ENCODE results near the gene LSAMP.
"Not testable (repeated sequence)": the region's sequence is repeated elsewhere in the genome, so short reads cannot be mapped to it uniquely, and the experiment has no call there.

The LSAMP gene

DNA sequence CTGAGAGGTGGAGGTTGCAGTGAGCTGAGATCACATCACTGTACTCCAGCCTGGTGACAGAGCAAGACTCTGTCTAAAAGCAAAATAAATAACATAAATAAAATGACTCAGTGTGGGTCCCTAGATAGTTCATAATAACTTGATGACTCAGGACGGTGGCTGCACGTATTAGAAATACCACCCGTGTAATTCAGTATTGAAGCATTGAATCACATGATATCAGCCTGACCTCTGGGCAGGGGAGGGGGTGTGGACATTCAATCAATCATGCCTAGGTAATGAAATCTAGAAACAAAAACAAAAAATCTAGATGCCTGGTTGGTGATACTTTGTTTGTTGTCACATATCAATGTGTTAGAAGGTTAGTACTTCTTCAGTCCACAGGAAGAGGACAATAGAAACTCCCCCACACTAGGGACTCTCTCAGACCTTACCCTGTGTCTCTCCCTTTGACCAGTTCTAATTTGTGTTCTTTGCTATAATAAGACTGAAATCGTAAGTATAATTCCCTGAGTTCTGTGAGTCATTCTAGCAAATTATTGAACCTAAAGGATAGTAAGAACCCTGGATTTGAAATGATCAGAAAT, 644.7 kb downstream of the LSAMP start:
- H2AFZ ChIP-seq (ENCODE audit: low read length), result no peak overlapping the region

DNA sequence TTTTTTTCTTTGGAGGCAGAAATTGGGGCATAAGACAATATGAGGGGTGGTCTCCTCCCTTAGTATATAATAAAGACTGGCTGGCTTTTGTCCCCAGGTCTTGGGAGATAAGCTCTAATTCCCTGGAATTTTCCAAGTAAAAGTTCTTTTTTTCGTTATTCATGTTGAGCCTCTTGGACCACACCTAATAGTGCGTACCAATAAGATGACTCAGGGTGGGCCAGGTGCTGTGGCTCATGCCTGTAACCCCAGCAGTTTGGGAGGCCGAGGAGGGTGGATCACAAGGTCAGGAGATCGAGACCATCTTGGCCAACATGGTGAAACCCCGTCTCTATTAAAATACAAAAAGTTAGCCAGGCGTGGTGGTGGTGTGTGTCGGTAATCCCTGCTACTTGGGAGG, 645.2 kb downstream of the LSAMP start:
- H3K9ac ChIP-seq (ENCODE audit: low read depth, low read length, poor library complexity, severe bottlenecking); H2AFZ ChIP-seq (ENCODE audit: low read length); H3K4me2 ChIP-seq (ENCODE audit: low read depth, low read length, poor library complexity, severe bottlenecking); H3F3A ChIP-seq (ENCODE audit: low read depth); H3K4me1 ChIP-seq (ENCODE audit: insufficient read depth, low read length, poor library complexity, severe bottlenecking); H3K79me2 ChIP-seq (ENCODE audit: insufficient read depth, low read length); H3K9me2 ChIP-seq (replicated peaks; ENCODE audit: low read depth, low read length); H3K27me3 ChIP-seq (ENCODE audit: insufficient read depth, low read length, poor library complexity, severe bottlenecking); H4K20me1 ChIP-seq (ENCODE audit: insufficient read depth, low read length, poor library complexity, severe bottlenecking); H3K4me3 ChIP-seq (ENCODE audit: low read length, poor library complexity, severe bottlenecking); H3K9me3 ChIP-seq (ENCODE audit: insufficient read depth, low read depth, low read length); H3K36me3 ChIP-seq (ENCODE audit: insufficient read depth, low read length): not testable (repeated sequence)

More for the DNA sequence above, 644.7 kb downstream of the LSAMP start:
- no peak overlapping the region for H3K4me3 ChIP-seq (ENCODE audit: low read length, poor library complexity, severe bottlenecking)
- no peaks in the 10 kb centered on the region for H3K36me3 ChIP-seq (ENCODE audit: insufficient read depth, low read length)
- H3K27me3 ChIP-seq (ENCODE audit: insufficient read depth, low read length, poor library complexity, severe bottlenecking), result no peaks in the 10 kb centered on the region
- H3K9ac ChIP-seq (ENCODE audit: low read depth, low read length, poor library complexity, severe bottlenecking), result no peak overlapping the region
- no peaks in the 10 kb centered on the region for H3K4me1 ChIP-seq (ENCODE audit: insufficient read depth, low read length, poor library complexity, severe bottlenecking)
- no peaks in the 10 kb centered on the region for H3K79me2 ChIP-seq (ENCODE audit: insufficient read depth, low read length)
- H3F3A ChIP-seq (ENCODE audit: low read depth), result no peaks in the 10 kb centered on the region
- no peaks in the 10 kb centered on the region for H4K20me1 ChIP-seq (ENCODE audit: insufficient read depth, low read length, poor library complexity, severe bottlenecking)
- H3K9me3 ChIP-seq (ENCODE audit: insufficient read depth, low read depth, low read length), result no peaks in the 10 kb centered on the region
- H3K9me2 ChIP-seq (replicated peaks; ENCODE audit: low read depth, low read length), result no peaks in the 10 kb centered on the region
- TF ChIP-seq, protein P1, sequence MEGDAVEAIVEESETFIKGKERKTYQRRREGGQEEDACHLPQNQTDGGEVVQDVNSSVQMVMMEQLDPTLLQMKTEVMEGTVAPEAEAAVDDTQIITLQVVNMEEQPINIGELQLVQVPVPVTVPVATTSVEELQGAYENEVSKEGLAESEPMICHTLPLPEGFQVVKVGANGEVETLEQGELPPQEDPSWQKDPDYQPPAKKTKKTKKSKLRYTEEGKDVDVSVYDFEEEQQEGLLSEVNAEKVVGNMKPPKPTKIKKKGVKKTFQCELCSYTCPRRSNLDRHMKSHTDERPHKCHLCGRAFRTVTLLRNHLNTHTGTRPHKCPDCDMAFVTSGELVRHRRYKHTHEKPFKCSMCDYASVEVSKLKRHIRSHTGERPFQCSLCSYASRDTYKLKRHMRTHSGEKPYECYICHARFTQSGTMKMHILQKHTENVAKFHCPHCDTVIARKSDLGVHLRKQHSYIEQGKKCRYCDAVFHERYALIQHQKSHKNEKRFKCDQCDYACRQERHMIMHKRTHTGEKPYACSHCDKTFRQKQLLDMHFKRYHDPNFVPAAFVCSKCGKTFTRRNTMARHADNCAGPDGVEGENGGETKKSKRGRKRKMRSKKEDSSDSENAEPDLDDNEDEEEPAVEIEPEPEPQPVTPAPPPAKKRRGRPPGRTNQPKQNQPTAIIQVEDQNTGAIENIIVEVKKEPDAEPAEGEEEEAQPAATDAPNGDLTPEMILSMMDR (conservative IDR thresholded peaks at IDR 0.05; ENCODE audit: low read length), result no peak
- no peak for TF ChIP-seq EZH2phosphoT487 (IDR thresholded peaks at IDR 0.05; ENCODE audit: borderline replicate concordance)
- H3K4me2 ChIP-seq (ENCODE audit: low read depth, low read length, poor library complexity, severe bottlenecking), result no peak overlapping the region

DNA sequence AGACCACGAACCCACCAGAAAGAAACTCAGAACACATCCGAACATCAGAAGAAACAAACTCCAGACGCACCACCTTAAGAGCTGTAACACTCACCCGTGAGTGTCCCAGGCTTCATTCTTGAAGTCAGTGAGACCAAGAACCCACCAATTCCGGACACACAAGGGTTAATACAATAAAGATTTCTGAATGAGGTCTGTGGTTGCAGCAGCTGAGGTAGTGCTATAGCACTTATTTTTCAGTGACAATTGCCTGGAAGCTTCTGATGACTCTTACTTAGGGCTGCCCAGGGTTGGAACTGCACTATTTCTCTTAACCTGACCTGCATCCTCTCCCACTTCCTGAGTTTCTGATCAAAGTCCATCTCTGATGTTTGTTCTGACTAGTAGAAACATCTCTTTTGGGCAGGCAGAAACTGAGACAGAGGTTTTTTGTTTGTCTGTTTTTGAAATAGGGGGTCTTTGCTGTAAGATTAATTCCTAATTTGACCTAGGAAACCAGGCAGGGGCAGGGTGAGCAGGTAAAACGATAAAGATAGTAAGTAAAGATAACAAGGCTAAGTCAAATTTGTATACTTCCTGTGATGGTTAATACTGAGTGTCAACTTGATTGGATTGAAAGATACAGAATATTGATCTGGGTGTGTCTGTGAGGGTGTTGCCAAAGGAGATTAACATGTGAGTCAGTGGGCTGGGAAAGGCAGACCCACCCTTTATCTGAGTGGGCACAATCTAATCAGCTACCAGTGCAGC, 652.9 kb downstream of the LSAMP start:
- no peaks in the 10 kb centered on the region for H3K27me3 ChIP-seq (ENCODE audit: insufficient read depth, low read length, poor library complexity, severe bottlenecking)
- peak overlapping the region; percentile 62 for H3K4me2 ChIP-seq (ENCODE audit: low read depth, low read length, poor library complexity, severe bottlenecking)
- H3K9me3 ChIP-seq (ENCODE audit: insufficient read depth, low read depth, low read length), result no peaks in the 10 kb centered on the region
- TF ChIP-seq EZH2phosphoT487 (IDR thresholded peaks at IDR 0.05; ENCODE audit: borderline replicate concordance), result no peak
- TF ChIP-seq, protein P1 (conservative IDR thresholded peaks at IDR 0.05; ENCODE audit: low read length), result no peak
- peaks cover 7% of the 10 kb centered on the region for H3K4me1 ChIP-seq (ENCODE audit: insufficient read depth, low read length, poor library complexity, severe bottlenecking)
- H3F3A ChIP-seq (ENCODE audit: low read depth), result no peaks in the 10 kb centered on the region
- peak overlapping the region; percentile 57 for H3K4me3 ChIP-seq (ENCODE audit: low read length, poor library complexity, severe bottlenecking)
- H3K79me2 ChIP-seq (ENCODE audit: insufficient read depth, low read length), result no peaks in the 10 kb centered on the region
- no peaks in the 10 kb centered on the region for H3K9me2 ChIP-seq (replicated peaks; ENCODE audit: low read depth, low read length)
- no peaks in the 10 kb centered on the region for H4K20me1 ChIP-seq (ENCODE audit: insufficient read depth, low read length, poor library complexity, severe bottlenecking)
- H3K36me3 ChIP-seq (ENCODE audit: insufficient read depth, low read length), result no peaks in the 10 kb centered on the region
- no peak overlapping the region for H3K9ac ChIP-seq (ENCODE audit: low read depth, low read length, poor library complexity, severe bottlenecking)
- H2AFZ ChIP-seq (ENCODE audit: low read length), result 0 out of 2 replicates have a peak overlapping the region, but pooled peaks have one; percentile 52

DNA sequence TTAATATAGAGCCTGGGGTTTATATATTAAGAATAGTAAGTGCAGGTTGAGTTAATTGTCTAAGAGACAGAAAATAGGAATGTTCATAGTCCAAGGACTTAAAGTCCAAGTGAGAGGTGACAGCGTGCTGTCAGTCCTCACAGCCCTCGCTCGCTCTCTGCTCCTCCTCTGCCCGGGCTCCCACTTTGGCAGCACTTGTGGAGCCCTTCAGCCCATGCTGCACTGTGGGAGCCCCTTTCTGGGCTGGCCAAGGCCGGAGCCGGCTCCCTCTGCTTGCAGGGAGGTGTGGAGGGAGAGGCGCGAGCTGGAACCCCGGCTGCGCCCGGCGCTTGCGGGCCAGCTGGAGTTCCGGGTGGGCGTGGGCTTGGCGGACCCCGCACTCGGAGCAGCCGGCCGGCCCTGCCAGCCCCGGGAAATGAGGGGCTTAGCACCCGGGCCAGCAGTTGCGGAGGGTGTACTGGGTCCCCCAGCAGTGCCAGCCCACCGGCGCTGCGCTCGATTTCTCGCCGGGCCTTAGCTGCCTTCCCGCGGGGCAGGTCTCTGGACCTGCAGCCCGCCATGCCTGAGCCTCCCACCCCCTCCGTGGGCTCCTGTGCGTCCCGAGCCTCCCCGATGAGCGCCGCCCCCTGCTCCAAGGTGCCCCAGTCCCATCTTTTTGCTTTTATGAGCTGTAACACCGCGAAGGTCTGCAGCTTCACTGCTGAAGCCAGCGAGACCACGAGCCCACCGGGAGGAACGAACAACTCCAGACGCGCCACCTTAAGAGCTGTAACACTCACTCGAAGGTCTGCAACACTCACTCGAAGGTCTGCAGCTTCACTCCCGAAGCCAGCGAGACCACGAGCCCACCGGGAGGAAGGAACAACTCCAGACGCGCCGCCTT, 653.8 kb downstream of the LSAMP start:
- not testable (repeated sequence) for H3K9me3 ChIP-seq (ENCODE audit: insufficient read depth, low read depth, low read length); H3K36me3 ChIP-seq (ENCODE audit: insufficient read depth, low read length); H3K9me2 ChIP-seq (replicated peaks; ENCODE audit: low read depth, low read length); H3K9ac ChIP-seq (ENCODE audit: low read depth, low read length, poor library complexity, severe bottlenecking); H3K4me1 ChIP-seq (ENCODE audit: insufficient read depth, low read length, poor library complexity, severe bottlenecking); H4K20me1 ChIP-seq (ENCODE audit: insufficient read depth, low read length, poor library complexity, severe bottlenecking); H3K27me3 ChIP-seq (ENCODE audit: insufficient read depth, low read length, poor library complexity, severe bottlenecking); H3K79me2 ChIP-seq (ENCODE audit: insufficient read depth, low read length); H3F3A ChIP-seq (ENCODE audit: low read depth)
- H3K4me2 ChIP-seq (ENCODE audit: low read depth, low read length, poor library complexity, severe bottlenecking), result peak overlapping the region; percentile 62
- 0 out of 2 replicates have a peak overlapping the region, but pooled peaks have one; percentile 52 for H2AFZ ChIP-seq (ENCODE audit: low read length)
- H3K4me3 ChIP-seq (ENCODE audit: low read length, poor library complexity, severe bottlenecking), result peak overlapping the region; percentile 57
